Stimulated activated CD8-positive, alpha-beta memory T cell treated with anti-CD3 and anti-CD28 coated beads, Interleukin-4, amount 100 ng/mL, for 24 hours (primary cell): ENCODE measurements around the gene FGFBP2.
A peak's percentile ranks its signal among the peaks of the same experiment; 100 is the strongest.

Experiments used
- DNase-seq: peaks from one replicate; pipeline ENCODE4 v3.0.0-alpha.2; 2020; ENCODE audit warnings: low read depth

FGFBP2 gene

GRCh38 chr4:15968551-15969300, 5.8 kb upstream of the FGFBP2 start:
- no peak for DNase-seq

GRCh38 chr4:15965325-15965724, 2.4 kb upstream of the FGFBP2 start:
- no peak for DNase-seq

- no peak for DNase-seq
Observed at GRCh38 chr4:15964159-15964558, 1.2 kb upstream of the FGFBP2 start.

- peak; percentile 57 for DNase-seq
Observed at GRCh38 chr4:15963576-15963975, 601 bp upstream of the FGFBP2 start.

GRCh38 chr4:15961781-15962510, 1.0 kb downstream of the FGFBP2 start:
- DNase-seq, result peak; percentile 15

GRCh38 chr4:15958562-15958961, 4.4 kb downstream of the FGFBP2 start:
- DNase-seq, result peak; percentile 11

- peak; percentile 77 for DNase-seq
Observed at GRCh38 chr4:15956179-15956850, 6.7 kb downstream of the FGFBP2 start.

GRCh38 chr4:15955670-15956069, 7.3 kb downstream of the FGFBP2 start:
- DNase-seq, result no peak

GRCh38 chr4:15953625-15954024, 9.3 kb downstream of the FGFBP2 start:
- no peak for DNase-seq

GRCh38 chr4:15951781-15952180, 11.2 kb downstream of the FGFBP2 start:
- no peak for DNase-seq

- DNase-seq, result no peak
Observed at GRCh38 chr4:15948826-15949225, 14.1 kb downstream of the FGFBP2 start.

GRCh38 chr4:15947684-15948083, 15.3 kb downstream of the FGFBP2 start:
- DNase-seq, result no peak

- no peak for DNase-seq
Observed at GRCh38 chr4:15945516-15945915, 17.5 kb downstream of the FGFBP2 start.

GRCh38 chr4:15944895-15945294, 18.1 kb downstream of the FGFBP2 start:
- DNase-seq, result no peak

GRCh38 chr4:15942283-15942682, 20.7 kb downstream of the FGFBP2 start:
- no peak for DNase-seq

GRCh38 chr4:15938640-15939039, 24.3 kb downstream of the FGFBP2 start, which contains the start of gene FGFBP1:
Gene FGFBP1, minus strand, starts transcription at chr4:15938740. Its CDS starts 2,108 bp downstream, at chr4:15936632.
- DNase-seq, result no peak

GRCh38 chr4:15938182-15938581, 24.8 kb downstream of the FGFBP2 start:
- DNase-seq, result no peak

- DNase-seq, result no peak
Observed at GRCh38 chr4:15936495-15936894, 26.5 kb downstream of the FGFBP2 start.

- DNase-seq, result no peak
Observed at GRCh38 chr4:15935504-15936402, 27.2 kb downstream of the FGFBP2 start.

GRCh38 chr4:15934259-15934658, 28.7 kb downstream of the FGFBP2 start:
- DNase-seq, result no peak

- DNase-seq, result no peak
Observed at GRCh38 chr4:15931451-15932210, 31.3 kb downstream of the FGFBP2 start.
